ENCODE results near the gene FRMD3.

FRMD3 gene

GRCh38 chr9:83472221-83472665 is 66.0 kb downstream of the FRMD3 start:
- no peak for DNase-seq

GRCh38 chr9:83471241-83471640 is 67.0 kb downstream of the FRMD3 start:
- DNase-seq, result no peak

DNA sequence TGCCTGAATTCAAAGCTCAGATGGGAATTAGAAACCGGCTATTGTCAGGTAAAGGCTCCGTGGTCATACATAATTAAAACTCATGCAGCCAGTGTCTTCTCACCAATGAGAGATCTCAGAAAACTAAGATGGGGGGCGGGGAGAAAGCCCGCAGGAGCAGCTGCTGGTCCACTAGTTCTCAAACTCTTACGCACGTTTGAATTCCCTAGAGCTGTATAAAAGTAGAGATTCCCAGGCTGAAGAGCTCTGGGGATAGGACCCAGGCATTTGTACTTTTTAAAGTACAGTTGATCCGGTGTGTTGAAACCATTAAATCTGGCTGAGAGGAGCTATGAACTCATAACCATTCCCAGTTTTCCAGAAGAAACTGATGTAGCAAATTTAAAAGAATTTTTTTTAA is 68.5 kb downstream of the FRMD3 start:
- no peak for DNase-seq

DNA sequence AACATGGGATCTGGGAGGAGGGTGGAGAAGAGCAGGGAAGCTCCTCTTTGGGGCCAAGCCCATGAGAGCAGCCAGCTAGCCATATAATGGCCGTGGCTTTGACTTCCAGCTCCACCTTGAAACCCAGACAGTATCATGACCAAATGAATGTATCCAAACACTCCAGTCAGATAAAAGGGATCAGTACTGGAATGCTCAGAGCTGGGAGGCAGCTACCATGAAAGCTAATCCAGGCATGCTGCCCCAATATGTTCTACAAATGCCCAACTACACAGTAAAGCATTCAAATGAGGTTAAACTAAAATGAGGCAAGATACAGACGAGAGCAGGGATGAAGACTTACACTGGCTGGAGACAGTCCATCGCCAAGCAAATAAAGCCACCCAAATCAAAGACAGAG is 69.4 kb downstream of the FRMD3 start:
- no peak for DNase-seq

DNA sequence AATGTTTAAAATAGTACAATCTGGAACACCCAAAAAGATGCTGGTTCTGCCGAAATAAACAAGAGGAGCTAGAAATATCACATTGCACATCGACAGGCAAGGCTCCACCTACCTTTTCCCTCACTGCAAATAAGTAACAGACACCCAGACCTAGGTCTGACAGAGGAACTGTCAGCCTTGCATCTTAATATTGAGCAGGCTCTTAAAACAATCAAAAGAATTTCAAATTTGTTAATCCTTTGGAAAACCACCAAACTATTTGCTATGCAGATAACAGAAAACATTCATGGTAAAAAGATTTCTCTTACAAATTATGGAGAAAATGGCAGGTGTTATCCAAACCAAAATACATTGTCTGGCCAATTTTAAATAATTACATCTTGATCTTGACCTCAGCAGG is 71.3 kb downstream of the FRMD3 start:
- no peak for DNase-seq

- no peak for DNase-seq
These were observed 71.8 kb downstream of the FRMD3 start for GRCh38 chr9:83466351-83466750.

- DNase-seq, result no peak
These were observed 78.4 kb downstream of the FRMD3 start for GRCh38 chr9:83459830-83460229.

GRCh38 chr9:83458530-83458929 is 79.7 kb downstream of the FRMD3 start:
- no peak for DNase-seq

GRCh38 chr9:83457005-83457404 is 81.2 kb downstream of the FRMD3 start:
- DNase-seq, result no peak

DNA sequence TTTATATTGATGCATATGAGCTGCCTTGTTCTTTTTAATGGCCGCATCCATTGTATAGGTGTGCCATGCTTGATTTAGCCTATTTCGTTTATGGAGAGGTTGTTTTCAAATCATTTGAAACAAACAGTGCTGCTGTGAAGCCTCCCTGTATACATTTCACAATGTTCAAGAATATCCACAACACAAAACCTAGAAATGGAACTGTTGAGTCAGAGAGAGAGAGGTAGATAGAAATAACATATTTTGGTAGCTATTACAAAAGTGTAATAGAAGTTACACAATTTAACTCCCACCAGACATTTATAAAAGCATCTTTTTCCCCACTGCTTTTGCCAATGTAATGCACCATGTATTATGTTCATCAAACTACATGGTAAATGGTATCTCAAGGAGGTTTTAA is 82.0 kb downstream of the FRMD3 start:
- no peak for DNase-seq

DNA sequence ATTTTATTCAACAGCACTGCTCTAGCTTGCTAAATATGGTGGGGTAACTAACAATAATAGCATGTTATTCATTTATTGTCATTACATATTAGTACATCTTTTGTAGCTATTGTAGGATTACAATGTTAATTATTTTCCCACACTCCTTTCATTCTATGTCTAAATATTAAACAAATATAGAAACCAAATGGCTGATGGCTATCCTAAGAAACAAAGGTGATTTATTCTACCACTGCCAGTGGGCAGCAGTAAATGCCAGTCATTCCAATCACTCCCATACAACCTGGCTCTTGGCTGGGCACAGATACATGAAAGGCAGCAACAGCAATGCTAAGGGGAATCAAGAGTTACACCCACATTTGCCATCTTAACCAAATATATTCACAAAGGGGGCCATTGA is 84.1 kb downstream of the FRMD3 start:
- DNase-seq, result no peak

DNA sequence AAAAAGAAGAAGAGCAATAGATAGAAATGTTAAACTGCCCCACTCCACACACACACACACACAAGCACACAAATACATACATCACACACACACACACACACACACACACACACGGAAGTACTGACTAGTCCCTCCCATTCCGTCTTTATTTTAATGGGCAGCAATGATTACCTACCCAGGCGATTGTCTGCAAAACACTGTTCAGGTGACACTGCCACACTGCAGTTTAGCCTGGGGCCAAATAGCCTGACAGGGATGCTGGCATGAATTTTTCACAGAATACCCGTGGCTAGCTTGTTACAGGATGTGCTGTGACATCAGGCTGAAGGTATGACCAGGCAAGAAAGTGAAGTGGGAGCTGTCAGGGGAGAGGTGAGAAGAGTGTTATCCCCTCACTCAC is 86.9 kb downstream of the FRMD3 start:
- no peak for DNase-seq

DNA sequence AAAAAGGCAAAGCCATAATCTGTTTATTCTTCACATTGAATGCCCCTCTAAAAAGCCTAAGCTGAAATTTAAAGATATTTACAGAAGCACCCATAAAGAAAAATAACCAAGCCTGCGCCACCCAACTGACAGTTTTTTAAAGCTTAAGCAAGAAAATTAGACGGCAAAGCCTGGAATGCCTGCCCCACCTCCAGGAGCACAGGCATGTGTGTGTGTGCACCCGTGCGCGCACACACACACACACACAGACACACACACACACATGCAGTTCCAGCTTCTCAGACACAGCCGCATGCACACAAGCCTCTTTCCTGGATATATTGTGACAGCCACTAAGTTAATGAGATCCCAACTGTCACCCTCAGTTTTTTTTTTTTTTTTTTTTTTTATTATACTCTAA is 88.2 kb downstream of the FRMD3 start:
- DNase-seq, result no peak

GRCh38 chr9:83449166-83449565 is 89.0 kb downstream of the FRMD3 start:
- no peak for DNase-seq

DNA sequence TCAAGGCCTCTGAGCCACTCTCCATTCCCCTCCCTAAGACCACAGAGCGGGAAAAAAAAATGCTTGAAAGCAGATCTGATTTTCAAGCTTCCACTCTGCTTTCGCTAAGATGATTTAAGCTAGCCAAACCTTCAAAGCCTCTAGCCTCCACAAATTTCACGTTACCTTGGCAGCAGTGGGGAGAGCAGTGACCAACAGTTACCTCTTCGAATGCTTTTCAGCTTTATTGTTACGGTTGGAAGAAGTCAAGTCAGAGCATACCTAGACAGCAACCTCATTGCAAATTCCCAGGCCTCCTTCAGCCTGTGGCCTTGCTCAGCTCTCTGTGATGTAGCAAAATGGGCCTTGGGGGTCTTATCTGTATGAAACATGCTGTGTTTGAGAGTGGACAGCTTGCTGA is 89.6 kb downstream of the FRMD3 start:
- DNase-seq, result no peak

DNA sequence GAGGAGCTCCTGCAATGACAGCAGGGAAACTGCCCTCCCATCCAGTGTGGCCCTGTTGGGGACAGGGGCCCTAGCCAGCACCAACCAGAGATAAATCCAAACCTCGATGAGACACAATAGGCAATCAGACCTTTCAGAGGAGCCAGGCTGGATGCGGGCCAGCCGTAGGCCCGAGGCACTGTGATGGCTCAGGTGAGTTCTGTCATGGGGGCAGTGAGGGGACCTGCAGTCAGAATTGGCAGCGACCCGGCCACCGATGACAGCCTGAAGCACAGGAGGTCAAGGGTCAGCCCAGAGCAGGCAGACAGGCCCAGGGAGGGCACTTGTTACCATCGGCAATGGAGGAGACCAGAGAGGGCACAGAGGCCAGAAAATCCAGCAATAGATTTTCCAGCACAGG is 90.8 kb downstream of the FRMD3 start:
- no peak for DNase-seq

GRCh38 chr9:83445703-83446265 is 92.4 kb downstream of the FRMD3 start:
- no peak for DNase-seq

- DNase-seq, result no peak
These were observed 94.1 kb downstream of the FRMD3 start for GRCh38 chr9:83444110-83444509.

DNA sequence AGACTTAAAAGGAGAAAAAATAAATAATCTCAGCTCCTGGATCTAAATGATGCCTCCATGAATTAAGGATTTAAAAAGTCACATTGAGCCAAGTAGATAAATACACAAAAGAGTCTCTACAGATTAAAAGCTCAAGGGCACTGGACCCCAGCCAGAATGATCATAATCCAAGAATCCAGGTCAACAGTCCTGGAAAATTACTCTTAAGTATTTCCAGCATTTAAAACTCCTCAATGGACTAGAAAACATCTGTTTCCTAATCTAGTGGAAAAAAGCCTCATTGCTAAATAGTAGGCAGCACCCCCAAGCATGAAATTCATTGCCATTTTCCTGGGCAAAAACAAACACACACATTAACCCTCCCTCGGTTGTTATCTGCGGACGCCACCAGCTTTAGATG is 96.8 kb downstream of the FRMD3 start:
- no peak for DNase-seq

GRCh38 chr9:83440641-83441040 is 97.6 kb downstream of the FRMD3 start:
- DNase-seq, result no peak

DNA sequence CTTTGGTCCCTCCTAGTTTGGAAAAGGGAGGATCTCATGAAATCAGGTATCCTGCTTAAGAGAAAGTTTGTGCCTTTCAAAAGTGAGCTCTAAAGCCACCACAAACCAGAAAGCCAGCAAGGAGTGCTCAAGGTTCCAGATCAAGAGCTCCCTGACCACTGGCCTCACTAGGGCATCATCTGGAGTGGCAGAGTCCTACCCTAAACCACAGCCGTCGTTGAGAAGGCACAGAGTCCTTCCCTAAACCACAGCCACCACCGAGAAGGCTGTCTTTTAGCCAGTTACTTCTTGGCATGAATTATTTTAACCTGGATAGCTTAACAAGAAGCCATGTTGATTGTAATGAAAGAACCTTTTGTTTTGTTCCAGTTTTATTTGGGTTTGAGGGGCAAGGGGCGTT is 102.9 kb downstream of the FRMD3 start:
- no peak for DNase-seq

GRCh38 chr9:83434254-83434653 is 103.9 kb downstream of the FRMD3 start:
- no peak for DNase-seq

DNA sequence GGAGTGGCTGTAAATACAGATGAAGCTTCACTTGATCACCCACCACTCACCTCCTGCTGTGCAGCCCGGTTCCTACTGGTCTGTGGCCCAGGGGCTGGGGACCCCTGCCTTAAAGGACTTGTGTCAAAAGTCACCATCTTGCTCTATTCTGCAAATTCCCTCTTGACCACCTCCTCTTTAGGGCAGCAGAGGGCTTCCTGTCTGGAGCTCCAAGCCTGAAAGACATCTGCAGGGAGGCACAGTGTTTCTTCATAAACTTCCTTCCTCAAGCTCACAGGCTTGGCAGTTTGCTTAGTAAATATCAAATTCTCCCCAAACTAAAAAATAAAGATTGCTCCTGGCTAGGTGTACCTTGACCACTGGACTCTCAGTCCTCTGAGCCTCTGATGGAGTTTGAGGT is 104.4 kb downstream of the FRMD3 start:
- DNase-seq, result no peak

GRCh38 chr9:83432877-83433550 is 105.2 kb downstream of the FRMD3 start:
- no peak for DNase-seq

GRCh38 chr9:83432104-83432627 is 106.0 kb downstream of the FRMD3 start:
- no peak for DNase-seq

Measured in activated CD4-positive, alpha-beta T cell treated with anti-CD3 and anti-CD28 coated beads, Interleukin-2, amount 50 U/mL, for 4 hours (primary cell).